ENCODE data around the gene FLVCR2. TPM values are rescaled to one million over a fixed set of nuclear protein-coding genes. Genes with fewer than 3 reads are reported as not detected.

Gene FLVCR2
- total and polyA plus RNA-seq, 2 experiments from 2014 or later, result 1.4 to 3.1 TPM

DNA sequence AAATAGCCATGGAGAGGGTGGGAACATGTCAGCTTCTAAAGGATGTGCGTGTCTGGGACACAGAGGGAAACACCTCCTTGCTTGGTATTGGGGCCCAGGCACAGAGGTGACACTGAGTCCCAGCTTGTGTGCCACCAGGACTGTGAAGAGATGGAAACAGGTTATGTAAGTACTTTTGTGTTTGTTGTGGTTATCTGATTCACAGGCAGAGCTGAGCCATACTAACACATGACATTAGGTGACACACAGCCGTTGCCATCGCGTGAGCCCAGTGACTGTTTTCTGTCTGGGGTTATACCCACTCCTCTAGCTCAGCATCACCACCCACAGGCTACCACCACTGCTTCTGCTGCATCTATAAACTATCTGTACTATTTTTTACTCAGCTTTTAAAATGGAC, 12.1 kb upstream of the FLVCR2 start (continued):
- no peak for TF ChIP-seq NANOG (IDR thresholded peaks at IDR 0.05; ENCODE audit: borderline replicate concordance)
- TF ChIP-seq STAT1 (IDR thresholded peaks at IDR 0.05; ENCODE audit: unreplicated experiment), result no peak
- TF ChIP-seq ZNF331 (CRISPR knock-in tag; IDR thresholded peaks at IDR 0.05; ENCODE audit: low read depth), result no peak
- TF ChIP-seq, protein P1, sequence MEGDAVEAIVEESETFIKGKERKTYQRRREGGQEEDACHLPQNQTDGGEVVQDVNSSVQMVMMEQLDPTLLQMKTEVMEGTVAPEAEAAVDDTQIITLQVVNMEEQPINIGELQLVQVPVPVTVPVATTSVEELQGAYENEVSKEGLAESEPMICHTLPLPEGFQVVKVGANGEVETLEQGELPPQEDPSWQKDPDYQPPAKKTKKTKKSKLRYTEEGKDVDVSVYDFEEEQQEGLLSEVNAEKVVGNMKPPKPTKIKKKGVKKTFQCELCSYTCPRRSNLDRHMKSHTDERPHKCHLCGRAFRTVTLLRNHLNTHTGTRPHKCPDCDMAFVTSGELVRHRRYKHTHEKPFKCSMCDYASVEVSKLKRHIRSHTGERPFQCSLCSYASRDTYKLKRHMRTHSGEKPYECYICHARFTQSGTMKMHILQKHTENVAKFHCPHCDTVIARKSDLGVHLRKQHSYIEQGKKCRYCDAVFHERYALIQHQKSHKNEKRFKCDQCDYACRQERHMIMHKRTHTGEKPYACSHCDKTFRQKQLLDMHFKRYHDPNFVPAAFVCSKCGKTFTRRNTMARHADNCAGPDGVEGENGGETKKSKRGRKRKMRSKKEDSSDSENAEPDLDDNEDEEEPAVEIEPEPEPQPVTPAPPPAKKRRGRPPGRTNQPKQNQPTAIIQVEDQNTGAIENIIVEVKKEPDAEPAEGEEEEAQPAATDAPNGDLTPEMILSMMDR (conservative IDR thresholded peaks at IDR 0.05; ENCODE audit: low read depth in 2 of 2), result no peak
- no peak for TF ChIP-seq POLR2AphosphoS5 (IDR thresholded peaks at IDR 0.05; ENCODE audit: low read depth)

DNA sequence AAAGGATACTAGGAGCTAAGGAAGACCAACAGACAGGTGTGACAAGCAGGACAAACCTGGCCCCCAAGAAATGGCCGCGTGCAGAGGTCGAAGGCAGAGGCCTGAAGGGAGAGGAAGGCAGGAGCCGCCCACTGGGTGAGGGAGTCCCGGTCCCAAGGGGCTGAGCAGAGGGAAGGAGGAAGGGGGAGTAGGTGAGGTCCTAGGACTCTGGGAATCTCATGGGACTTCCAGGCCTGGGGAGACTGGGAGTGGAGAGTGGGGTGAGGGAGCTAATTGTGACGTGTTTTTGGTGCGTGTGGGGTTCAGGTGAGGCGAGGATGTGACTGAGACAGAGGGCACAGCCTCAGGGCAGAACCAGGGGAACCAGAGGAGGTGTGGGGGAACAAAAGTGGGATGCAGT, 11.7 kb upstream of the FLVCR2 start:
- no peak overlapping the region for H3K27ac ChIP-seq (ENCODE audit: low read depth)
- no peak overlapping the region for H2AFZ ChIP-seq
- Mint-ChIP-seq H3K27ac (no peak overlapping the region), H3K27me3 (ENCODE audit: insufficient read depth, low read depth, poor library complexity) (peaks cover 4% of the 10 kb centered on the region), H3K4me3 (no peak overlapping the region), H3K36me3 (ENCODE audit: low read depth) (no peaks in the 10 kb centered on the region), H3K9me3 (no peaks in the 10 kb centered on the region; the same call in 2 of the 3 replicates), H3K4me1 (no peaks in the 10 kb centered on the region; the same call in 2 of the 3 replicates)
- H3K4me1 ChIP-seq (ENCODE audit: insufficient read depth), result no peaks in the 10 kb centered on the region
- H4K20me1 ChIP-seq (replicated peaks; ENCODE audit: insufficient read depth), result no peaks in the 10 kb centered on the region
- H3K4me3 ChIP-seq, result no peak overlapping the region
- H3K36me3 ChIP-seq (ENCODE audit: insufficient read depth), result no peaks in the 10 kb centered on the region
- H3K79me2 ChIP-seq (replicated peaks; ENCODE audit: insufficient read depth), result no peaks in the 10 kb centered on the region
- H3K4me2 ChIP-seq, result no peak overlapping the region
- 0 out of 2 replicates have a peak, but pooled peaks cover 5% of the 10 kb centered on the region for H3K9me2 ChIP-seq (ENCODE audit: insufficient read depth)
- DNase-seq (ENCODE audit: low spot score) (no peak), ATAC-seq (no peak)
- H3K27me3 ChIP-seq (ENCODE audit: insufficient read depth), result no peaks in the 10 kb centered on the region
- H3F3A ChIP-seq (replicated peaks; ENCODE audit: low read depth), result no peaks in the 10 kb centered on the region
- no peak for TF ChIP-seq ZNF331 (CRISPR knock-in tag; IDR thresholded peaks at IDR 0.05; ENCODE audit: low read depth)
- no peak for TF ChIP-seq JUNB (IDR thresholded peaks at IDR 0.05; ENCODE audit: unreplicated experiment)
- TF ChIP-seq, protein P1 (conservative IDR thresholded peaks at IDR 0.05; ENCODE audit: low read depth in 2 of 2), result no peak
- TF ChIP-seq EZH2phosphoT487 (IDR thresholded peaks at IDR 0.05; ENCODE audit: unreplicated experiment), result no peak
- no peak for TF ChIP-seq NANOG (IDR thresholded peaks at IDR 0.05; ENCODE audit: borderline replicate concordance)
- TF ChIP-seq, protein P2, sequence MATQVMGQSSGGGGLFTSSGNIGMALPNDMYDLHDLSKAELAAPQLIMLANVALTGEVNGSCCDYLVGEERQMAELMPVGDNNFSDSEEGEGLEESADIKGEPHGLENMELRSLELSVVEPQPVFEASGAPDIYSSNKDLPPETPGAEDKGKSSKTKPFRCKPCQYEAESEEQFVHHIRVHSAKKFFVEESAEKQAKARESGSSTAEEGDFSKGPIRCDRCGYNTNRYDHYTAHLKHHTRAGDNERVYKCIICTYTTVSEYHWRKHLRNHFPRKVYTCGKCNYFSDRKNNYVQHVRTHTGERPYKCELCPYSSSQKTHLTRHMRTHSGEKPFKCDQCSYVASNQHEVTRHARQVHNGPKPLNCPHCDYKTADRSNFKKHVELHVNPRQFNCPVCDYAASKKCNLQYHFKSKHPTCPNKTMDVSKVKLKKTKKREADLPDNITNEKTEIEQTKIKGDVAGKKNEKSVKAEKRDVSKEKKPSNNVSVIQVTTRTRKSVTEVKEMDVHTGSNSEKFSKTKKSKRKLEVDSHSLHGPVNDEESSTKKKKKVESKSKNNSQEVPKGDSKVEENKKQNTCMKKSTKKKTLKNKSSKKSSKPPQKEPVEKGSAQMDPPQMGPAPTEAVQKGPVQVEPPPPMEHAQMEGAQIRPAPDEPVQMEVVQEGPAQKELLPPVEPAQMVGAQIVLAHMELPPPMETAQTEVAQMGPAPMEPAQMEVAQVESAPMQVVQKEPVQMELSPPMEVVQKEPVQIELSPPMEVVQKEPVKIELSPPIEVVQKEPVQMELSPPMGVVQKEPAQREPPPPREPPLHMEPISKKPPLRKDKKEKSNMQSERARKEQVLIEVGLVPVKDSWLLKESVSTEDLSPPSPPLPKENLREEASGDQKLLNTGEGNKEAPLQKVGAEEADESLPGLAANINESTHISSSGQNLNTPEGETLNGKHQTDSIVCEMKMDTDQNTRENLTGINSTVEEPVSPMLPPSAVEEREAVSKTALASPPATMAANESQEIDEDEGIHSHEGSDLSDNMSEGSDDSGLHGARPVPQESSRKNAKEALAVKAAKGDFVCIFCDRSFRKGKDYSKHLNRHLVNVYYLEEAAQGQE (IDR thresholded peaks at IDR 0.05; ENCODE audit: unreplicated experiment), result no peak
- TF ChIP-seq CREB1 (CRISPR knock-in tag; IDR thresholded peaks at IDR 0.05; ENCODE audit: low read depth), result no peak
- no peak for TF ChIP-seq EZH2 (IDR thresholded peaks at IDR 0.05; ENCODE audit: low read depth, unreplicated experiment)
- TF ChIP-seq, protein P3, sequence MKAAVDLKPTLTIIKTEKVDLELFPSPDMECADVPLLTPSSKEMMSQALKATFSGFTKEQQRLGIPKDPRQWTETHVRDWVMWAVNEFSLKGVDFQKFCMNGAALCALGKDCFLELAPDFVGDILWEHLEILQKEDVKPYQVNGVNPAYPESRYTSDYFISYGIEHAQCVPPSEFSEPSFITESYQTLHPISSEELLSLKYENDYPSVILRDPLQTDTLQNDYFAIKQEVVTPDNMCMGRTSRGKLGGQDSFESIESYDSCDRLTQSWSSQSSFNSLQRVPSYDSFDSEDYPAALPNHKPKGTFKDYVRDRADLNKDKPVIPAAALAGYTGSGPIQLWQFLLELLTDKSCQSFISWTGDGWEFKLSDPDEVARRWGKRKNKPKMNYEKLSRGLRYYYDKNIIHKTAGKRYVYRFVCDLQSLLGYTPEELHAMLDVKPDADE (IDR thresholded peaks at IDR 0.05), result no peak
